ENCODE data around the gene SCEL.

GRCh38 chr13:77532983-77533382, 2.5 kb upstream of the SCEL start:
- TF ChIP-seq POLR2AphosphoS5 (IDR thresholded peaks at IDR 0.05; ENCODE audit: low read depth, low read length) (no peak), POLR2A (IDR thresholded peaks at IDR 0.05; ENCODE audit: low read depth, low read length) (no peak)
